Loucy (cell line): ENCODE data around the gene CDCA3.
A peak's percentile ranks its signal among the peaks of the same experiment; 100 is the strongest.
"Not testable (repeated sequence)": the region's sequence is repeated elsewhere in the genome, so short reads cannot be mapped to it uniquely, and the experiment has no call there.

Source experiments
- H2AFZ ChIP-seq: fragments of 200-600 bp; sonication (generic); 2 replicates; pipeline ENCODE4 v1.6.0; 2016; ENCODE audit warnings: antibody characterized with exemption, mild to moderate bottlenecking, low read length, moderate library complexity
- H3F3A ChIP-seq: fragments of 200-600 bp; 2 replicates; pipeline ENCODE4 v1.6.0; 2016; ENCODE audit warnings: antibody characterized with exemption, low read depth, mild to moderate bottlenecking
- H3K27me3 ChIP-seq: fragments of 200-600 bp; sonication (generic); 2 replicates; pipeline ENCODE4 v1.6.1; 2014; ENCODE audit warnings: low read length, mild to moderate bottlenecking; ENCODE audit not compliant: insufficient read depth, poor library complexity, severe bottlenecking
- H3K36me3 ChIP-seq: fragments of 200-600 bp; sonication (generic); 2 replicates; pipeline ENCODE4 v1.6.1; 2016; ENCODE audit warnings: low read length; ENCODE audit not compliant: insufficient read depth
- H3K4me1 ChIP-seq: fragments of 200-600 bp; sonication (generic); 2 replicates; pipeline ENCODE4 v1.5.1; 2014; ENCODE audit warnings: low read length, mild to moderate bottlenecking; ENCODE audit not compliant: insufficient read depth, poor library complexity, severe bottlenecking
- H3K4me2 ChIP-seq: fragments of 200-600 bp; sonication (generic); 2 replicates; pipeline ENCODE4 v1.6.0; 2014; ENCODE audit warnings: antibody characterized with exemption, low read length, low read depth, mild to moderate bottlenecking; ENCODE audit not compliant: poor library complexity, severe bottlenecking
- H3K4me3 ChIP-seq: fragments of 200-600 bp; sonication (generic); 2 replicates; pipeline ENCODE4 v1.5.1; 2014; ENCODE audit warnings: low read length, mild to moderate bottlenecking, mixed read lengths; ENCODE audit not compliant: poor library complexity, severe bottlenecking
- H3K79me2 ChIP-seq: fragments of 200-600 bp; sonication (generic); 2 replicates; pipeline ENCODE4 v1.6.1; 2014; ENCODE audit warnings: low read length; ENCODE audit not compliant: insufficient read depth
- H3K9ac ChIP-seq: fragments of 200-600 bp; sonication (generic); 2 replicates; pipeline ENCODE4 v1.6.0; 2014; ENCODE audit warnings: mild to moderate bottlenecking, low read depth, low read length, moderate library complexity; ENCODE audit not compliant: poor library complexity, severe bottlenecking
- H3K9me2 ChIP-seq: fragments of 200-600 bp; sonication (generic); replicated peaks from 2 replicates; pipeline ENCODE4 v1.6.1; 2016; ENCODE audit warnings: low read depth, low read length, mixed read lengths
- H3K9me3 ChIP-seq: fragments of 200-600 bp; sonication (generic); 2 replicates; pipeline ENCODE4 v1.6.1; 2014; ENCODE audit warnings: mild to moderate bottlenecking, antibody characterized with exemption, low read length, low read depth; ENCODE audit not compliant: insufficient read depth
- H4K20me1 ChIP-seq: fragments of 200-600 bp; sonication (generic); 2 replicates; pipeline ENCODE4 v1.6.0; 2014; ENCODE audit warnings: antibody characterized with exemption, low read length, mild to moderate bottlenecking; ENCODE audit not compliant: insufficient read depth, poor library complexity, severe bottlenecking
- CTCF ChIP-seq: fragments of 200-600 bp; sonication (generic); conservative IDR thresholded peaks from 2 replicates; pipeline ENCODE4 v1.5.1; 2014; ENCODE audit warnings: mild to moderate bottlenecking, antibody characterized with exemption, low read length
- EZH2phosphoT487 ChIP-seq: fragments of 200-600 bp; IDR thresholded peaks from 2 replicates; pipeline ENCODE4 v1.6.1; 2018; ENCODE audit warnings: antibody characterized with exemption, mild to moderate bottlenecking, moderate library complexity, borderline replicate concordance

CDCA3 gene

GRCh38 chr12:6890789-6891645 lies 39.9 kb upstream of the CDCA3 start:
- Histone ChIP-seq H3K4me1 (peaks cover 20% of the 10 kb centered on the region), H3K9me2 (no peaks in the 10 kb centered on the region), H3K4me2 (peak overlapping the region; percentile 95), H3K9ac (peak overlapping the region; percentile 97), H4K20me1 (no peaks in the 10 kb centered on the region), H3K9me3 (no peaks in the 10 kb centered on the region), H3K36me3 (no peaks in the 10 kb centered on the region), H3K4me3 (peak overlapping the region; percentile 86), H3K27me3 (no peaks in the 10 kb centered on the region), H3K79me2 (peaks cover 10% of the 10 kb centered on the region; the same call in 1 of the 2 replicates), H2AFZ (peak overlapping the region; percentile 92), H3F3A (0 out of 2 replicates have a peak, but pooled peaks cover 2% of the 10 kb centered on the region)
- peak; percentile 71 for TF ChIP-seq CTCF
- no peak for TF ChIP-seq EZH2phosphoT487

- Histone ChIP-seq H3K4me2 (peak overlapping the region; percentile 71), H3K4me1 (peaks cover 20% of the 10 kb centered on the region), H3K9ac (peak overlapping the region; percentile 75), H3K79me2 (peaks cover 10% of the 10 kb centered on the region; the same call in 1 of the 2 replicates), H3K4me3 (peak overlapping the region; percentile 68)
- not testable (repeated sequence) for H2AFZ ChIP-seq, H3K9me2 ChIP-seq, H3K27me3 ChIP-seq, H3K9me3 ChIP-seq, H4K20me1 ChIP-seq, H3F3A ChIP-seq, H3K36me3 ChIP-seq
Measured at GRCh38 chr12:6889775-6890573, 38.9 kb upstream of the CDCA3 start.

- not testable (repeated sequence) for H3K9ac ChIP-seq, H4K20me1 ChIP-seq, H3F3A ChIP-seq, H3K9me2 ChIP-seq, H3K4me2 ChIP-seq, H3K36me3 ChIP-seq, H3K4me3 ChIP-seq, H3K27me3 ChIP-seq, H2AFZ ChIP-seq, H3K9me3 ChIP-seq
- Histone ChIP-seq H3K79me2 (peaks cover 10% of the 10 kb centered on the region; the same call in 1 of the 2 replicates), H3K4me1 (peaks cover 20% of the 10 kb centered on the region)
Measured at GRCh38 chr12:6888794-6889193, 37.7 kb upstream of the CDCA3 start.

GRCh38 chr12:6888360-6888759 lies 37.3 kb upstream of the CDCA3 start:
- no peaks in the 10 kb centered on the region for H3K27me3 ChIP-seq
- H3K4me3 ChIP-seq = no peak overlapping the region
- H3K36me3 ChIP-seq = no peaks in the 10 kb centered on the region
- H3K9ac ChIP-seq = no peak overlapping the region
- no peak overlapping the region for H3K4me2 ChIP-seq
- 0 out of 2 replicates have a peak, but pooled peaks cover 2% of the 10 kb centered on the region for H3F3A ChIP-seq
- H3K79me2 ChIP-seq = peaks cover 10% of the 10 kb centered on the region; the same call in 1 of the 2 replicates
- peaks cover 20% of the 10 kb centered on the region for H3K4me1 ChIP-seq
- no peaks in the 10 kb centered on the region for H4K20me1 ChIP-seq
- H2AFZ ChIP-seq = no peak overlapping the region
- TF ChIP-seq EZH2phosphoT487 (no peak), CTCF (no peak)
- no peaks in the 10 kb centered on the region for H3K9me3 ChIP-seq
- no peaks in the 10 kb centered on the region for H3K9me2 ChIP-seq
